H1 (cell line): Measurements from ENCODE around the gene ZPBP. TPM values are rescaled to one million over a fixed set of nuclear protein-coding genes. Genes with fewer than 3 reads are reported as not detected.

ENCODE experiments used
- CTCF ChIA-PET: fragments of 300-600 bp; sonication (Branson Sonifier 250); formaldehyde crosslinking; loops from one replicate; lab custom pipeline; 2021; ENCODE audit not compliant: partially characterized antibody; lab: Charles Lee
- POLR2A ChIA-PET: fragments of 300-600 bp; sonication (Branson Sonifier 250); formaldehyde crosslinking; loops from one replicate; lab custom pipeline; 2021; ENCODE audit warnings: inconsistent platforms; ENCODE audit not compliant: partially characterized antibody; lab: Charles Lee
- DNase-seq, 2 experiments: peaks; one replicate each; pipeline versions ENCODE4 v3.0.0 to v3.0.0-alpha.2; 2010 to 2022; ENCODE audit warnings: low spot score in 2 of 2, low read depth in 1 of 2, mixed read lengths in 1 of 2
- FAIRE-seq: peaks from 2 replicates; lab custom pipeline; 2011; peaks lifted over from hg19 to GRCh38; lab: Jason Lieb, UNC
- H2AFZ ChIP-seq: 2 replicates; pipeline ENCODE4 v1.8.1; 2012; ENCODE audit warnings: low read length, inconsistent platforms
- H2AK5ac ChIP-seq: 2 replicates; pipeline ENCODE4 v1.6.1; 2013; ENCODE audit warnings: low read depth, low read length
- H2BK120ac ChIP-seq: replicated peaks from 2 replicates; pipeline ENCODE3; 2013; ENCODE audit warnings: low read depth, low read length, inconsistent platforms
- H2BK12ac ChIP-seq: 2 replicates; pipeline ENCODE4 v1.6.1; 2013; ENCODE audit warnings: low read depth, low read length
- H2BK15ac ChIP-seq: 2 replicates; pipeline ENCODE4 v1.6.1; 2013; ENCODE audit warnings: low read length
- H2BK20ac ChIP-seq: 2 replicates; pipeline ENCODE4 v1.6.1; 2013; ENCODE audit warnings: low read length
- H2BK5ac ChIP-seq: 2 replicates; pipeline ENCODE4 v1.6.1; 2013; ENCODE audit warnings: low read depth, low read length
- H3K14ac ChIP-seq: 2 replicates; pipeline ENCODE4 v1.6.1; 2013; ENCODE audit warnings: inconsistent platforms; ENCODE audit not compliant: insufficient read length
- H3K18ac ChIP-seq: 2 replicates; pipeline ENCODE4 v1.6.1; 2013; ENCODE audit warnings: low read length; ENCODE audit errors: extremely low read depth
- H3K23ac ChIP-seq: 2 replicates; pipeline ENCODE4 v1.6.1; 2013; ENCODE audit warnings: inconsistent platforms; ENCODE audit not compliant: insufficient read length
- H3K23me2 ChIP-seq: 2 replicates; pipeline ENCODE4 v1.6.1; 2013; ENCODE audit warnings: low read depth, low read length
- H3K27ac ChIP-seq: 2 replicates; pipeline ENCODE4 v1.6.1; 2011; ENCODE audit warnings: low read depth, low read length, inconsistent platforms
- H3K27me3 ChIP-seq, 4 experiments: replicated peaks in 1 of 4; 1 replicate in 1 of 4; 2 replicates in 3 of 4; pipeline versions ENCODE4 v1.6.1 to v1.8.1; 2011 to 2013; ENCODE audit warnings: low read length in 3 of 4, mild to moderate bottlenecking in 3 of 4, inconsistent platforms in 2 of 4, mixed read lengths in 2 of 4, moderate library complexity in 1 of 4; ENCODE audit not compliant: control insufficient read depth in 3 of 4, insufficient read depth in 3 of 4; ENCODE audit errors: extremely low read depth in 1 of 4
- H3K36me3 ChIP-seq, 4 experiments: 2 replicates each; pipeline versions ENCODE4 v1.6.1 to v1.8.1; 2011 to 2013; ENCODE audit warnings: mild to moderate bottlenecking in 4 of 4, low read length in 3 of 4, moderate library complexity in 2 of 4, control low read depth in 1 of 4, inconsistent platforms in 1 of 4; ENCODE audit not compliant: insufficient read depth in 4 of 4, control insufficient read depth in 2 of 4
- H3K4ac ChIP-seq: replicated peaks from 2 replicates; pipeline ENCODE3; 2013; ENCODE audit warnings: low read length, low read depth, mixed read lengths, inconsistent platforms; ENCODE audit not compliant: insufficient read length
- H3K4me1 ChIP-seq, 4 experiments: replicated peaks in 1 of 4; 1 replicate in 1 of 4; 2 replicates in 3 of 4; pipeline versions ENCODE4 v1.6.1 to v1.8.1; 2011 to 2013; ENCODE audit warnings: low read length in 3 of 4, inconsistent platforms in 2 of 4, mixed read lengths in 1 of 4; ENCODE audit not compliant: insufficient read depth in 4 of 4, control insufficient read depth in 3 of 4
- H3K4me2 ChIP-seq, 2 experiments: 2 replicates each; pipeline versions ENCODE4 v1.6.1 to v1.8.1; 2011 to 2013; ENCODE audit warnings: low read depth in 2 of 2, low read length in 2 of 2, control low read depth in 1 of 2, inconsistent platforms in 1 of 2, mild to moderate bottlenecking in 1 of 2; ENCODE audit not compliant: insufficient read depth in 1 of 2
- H3K4me3 ChIP-seq, 4 experiments: fragments of 200-600, 300-600 bp in 1 of 4; sonication (generic), shearing (Covaris generic), sonication (Bioruptor Twin) in 1 of 4; 2 replicates each; pipeline versions ENCODE4 v1.5.1 to v1.8.1; 2011 to 2016; ENCODE audit warnings: low read length in 4 of 4, low read depth in 3 of 4, control low read depth in 2 of 4, inconsistent platforms in 2 of 4, mild to moderate bottlenecking in 2 of 4, mixed read lengths in 1 of 4, moderate library complexity in 1 of 4; ENCODE audit not compliant: insufficient read depth in 2 of 4; ENCODE audit errors: extremely low read depth in 1 of 4
- H3K56ac ChIP-seq: replicated peaks from 2 replicates; pipeline ENCODE3; 2013; ENCODE audit warnings: low read depth, mild to moderate bottlenecking, mixed read lengths, low read length, inconsistent platforms; ENCODE audit not compliant: insufficient read length
- H3K79me1 ChIP-seq: 2 replicates; pipeline ENCODE4 v1.6.1; 2013; ENCODE audit warnings: low read depth, low read length, control low read depth
- H3K79me2 ChIP-seq, 2 experiments: 2 replicates each; pipeline versions ENCODE4 v1.6.1 to v1.8.1; 2012 to 2013; ENCODE audit warnings: low read length in 2 of 2, mild to moderate bottlenecking in 2 of 2, inconsistent platforms in 1 of 2; ENCODE audit not compliant: insufficient read depth in 2 of 2, control insufficient read depth in 1 of 2
- H3K9ac ChIP-seq, 4 experiments: replicated peaks in 1 of 4; 1 replicate in 1 of 4; 2 replicates in 3 of 4; pipeline versions ENCODE4 v1.6.1 to v1.8.1; 2011 to 2013; ENCODE audit warnings: low read depth in 3 of 4, low read length in 3 of 4, control low read depth in 2 of 4, mild to moderate bottlenecking in 2 of 4, moderate library complexity in 2 of 4, inconsistent platforms in 1 of 4; ENCODE audit errors: extremely low read depth in 1 of 4
- H3K9me3 ChIP-seq, 2 experiments: 2 replicates each; pipeline versions ENCODE4 v1.6.1 to v1.8.1; 2012 to 2013; ENCODE audit warnings: mild to moderate bottlenecking in 2 of 2, moderate library complexity in 2 of 2, control low read depth in 1 of 2, inconsistent platforms in 1 of 2, low read depth in 1 of 2, low read length in 1 of 2, mixed read lengths in 1 of 2; ENCODE audit not compliant: insufficient read depth in 2 of 2
- H4K20me1 ChIP-seq, 2 experiments: replicated peaks in 1 of 2; 2 replicates each; pipeline versions ENCODE3 to v1.8.1; 2011 to 2013; ENCODE audit warnings: inconsistent platforms in 2 of 2, low read length in 2 of 2, mild to moderate bottlenecking in 1 of 2; ENCODE audit not compliant: insufficient read depth in 2 of 2, control insufficient read depth in 1 of 2
- H4K5ac ChIP-seq: 2 replicates; pipeline ENCODE4 v1.6.1; 2013; ENCODE audit warnings: low read length, low read depth, mixed read lengths, inconsistent platforms; ENCODE audit not compliant: insufficient read length
- H4K8ac ChIP-seq: 2 replicates; pipeline ENCODE4 v1.8.0; 2013; ENCODE audit warnings: mild to moderate bottlenecking, moderate library complexity, low read length, inconsistent platforms; ENCODE audit not compliant: insufficient read depth; ENCODE audit errors: extremely low read depth
- H4K91ac ChIP-seq: replicated peaks from 2 replicates; pipeline ENCODE3; 2013; ENCODE audit warnings: low read length, mixed read lengths, inconsistent platforms; ENCODE audit not compliant: insufficient read length
- ASH2L ChIP-seq: fragments of 200-600, 300-600 bp; sonication (generic); IDR thresholded peaks from one replicate; pipeline ENCODE4 v1.7.1; 2017; ENCODE audit warnings: low read length
- BCL11A ChIP-seq, 2 experiments: IDR thresholded peaks; one replicate each; pipeline ENCODE4 v1.6.1; 2011; ENCODE audit warnings: low read depth in 2 of 2, low read length in 2 of 2, mild to moderate bottlenecking in 2 of 2
- CBX5 ChIP-seq: fragments of 300-800, 300-1000 bp; sonication (generic); IDR thresholded peaks from 2 replicates; pipeline ENCODE4 v1.7.1; 2016; ENCODE audit warnings: antibody characterized with exemption, low read length, low read depth
- EP300 ChIP-seq, 2 experiments: IDR thresholded peaks; 1 replicate in 1 of 2; 2 replicates in 1 of 2; pipeline ENCODE4 v1.6.1; 2011 to 2012; ENCODE audit warnings: low read depth in 2 of 2, low read length in 2 of 2, mild to moderate bottlenecking in 2 of 2, borderline replicate concordance in 1 of 2, inconsistent platforms in 1 of 2, moderate library complexity in 1 of 2
- KDM1A ChIP-seq: fragments of 200-600, 300-600 bp; sonication (generic); IDR thresholded peaks from 2 replicates; pipeline ENCODE4 v1.7.1; 2016; ENCODE audit warnings: mild to moderate bottlenecking, low read length, borderline replicate concordance
- RBBP5 ChIP-seq: IDR thresholded peaks from 2 replicates; pipeline ENCODE4 v1.7.1; 2012; ENCODE audit warnings: low read depth, mild to moderate bottlenecking, inconsistent platforms, low read length, moderate library complexity, borderline replicate concordance
- RFX5 ChIP-seq: IDR thresholded peaks from 2 replicates; pipeline ENCODE4 v1.6.1; 2011; ENCODE audit warnings: low read depth, low read length, improper control_type of control experiment, borderline replicate concordance
- RXRA ChIP-seq: IDR thresholded peaks from 2 replicates; pipeline ENCODE4 v1.6.1; 2011; ENCODE audit warnings: low read depth, mild to moderate bottlenecking, low read length, moderate library complexity; ENCODE audit not compliant: insufficient read depth
- TBP ChIP-seq: IDR thresholded peaks from 2 replicates; pipeline ENCODE4 v1.6.1; 2011; ENCODE audit warnings: low read depth, low read length, improper control_type of control experiment
- ZNF274 ChIP-seq: IDR thresholded peaks from 2 replicates; pipeline ENCODE4 v1.7.0; 2012; ENCODE audit warnings: low read length, borderline replicate concordance; ENCODE audit errors: extremely low read depth
- WGBS, 2 experiments: shearing (Covaris generic) in 1 of 2; methylation state at CpG; one replicate each; pipeline versions ENCODE4 v1.1.6 to v1.1.7; 2013 to 2015; ENCODE audit warnings: low lambda C conversion rate in 2 of 2, mixed read lengths in 2 of 2, inconsistent platforms in 1 of 2, low coverage in 1 of 2, missing lambda C conversion rate in 1 of 2; ENCODE audit not compliant: insufficient replicate concordance in 2 of 2, insufficient coverage in 1 of 2, insufficient read length in 1 of 2; ENCODE audit errors: extremely low coverage in 1 of 2, missing lambda C conversion rate in 1 of 2; 5-methylcytosine and 5-hydroxymethylcytosine counted together
- polyA plus RNA-seq, 7 experiments: library from polyadenylated mRNA; depleted of rRNA in 3 of 7; stranded (reverse) in 5 of 7; unstranded in 2 of 7; fragments of >200 nt in 5 of 7; fragments of 200-250 nt in 2 of 7; gene quantifications; 1 replicate in 5 of 7; 2 replicates in 1 of 7; 4 replicates in 1 of 7; pipeline versions ENCODE4 v1.2.1 to v1.2.3, GENCODE V29; 2011 to 2013; ENCODE audit warnings: missing spikeins in 2 of 7, mixed read lengths in 2 of 7
- total RNA-seq: library from RNA; stranded (reverse); fragmentation: NEBNext Ultra II Directional; extraction: Animal tissue kit (Norgen Biotek cat#: 25700); gene quantifications from 2 replicates; pipeline ENCODE4 v1.2.1, GENCODE V29; 2021
- TF ChIP-seq, protein P1 (sequence below), 3 experiments: IDR thresholded peaks; 1 replicate in 2 of 3; 2 replicates in 1 of 3; pipeline versions ENCODE4 v1.5.1 to v1.6.1; 2011; ENCODE audit warnings: low read length in 3 of 3, mild to moderate bottlenecking in 3 of 3, inconsistent platforms in 2 of 3, low read depth in 1 of 3, moderate library complexity in 1 of 3; ENCODE audit not compliant: insufficient read depth in 1 of 3; ENCODE audit errors: control extremely low read depth in 1 of 3

The ZPBP gene
- total and polyA plus RNA-seq, 2 of the 8 experiments (the other 6 are each of a cell fraction or from before 2014, with no cell fraction given): not detected

DNA sequence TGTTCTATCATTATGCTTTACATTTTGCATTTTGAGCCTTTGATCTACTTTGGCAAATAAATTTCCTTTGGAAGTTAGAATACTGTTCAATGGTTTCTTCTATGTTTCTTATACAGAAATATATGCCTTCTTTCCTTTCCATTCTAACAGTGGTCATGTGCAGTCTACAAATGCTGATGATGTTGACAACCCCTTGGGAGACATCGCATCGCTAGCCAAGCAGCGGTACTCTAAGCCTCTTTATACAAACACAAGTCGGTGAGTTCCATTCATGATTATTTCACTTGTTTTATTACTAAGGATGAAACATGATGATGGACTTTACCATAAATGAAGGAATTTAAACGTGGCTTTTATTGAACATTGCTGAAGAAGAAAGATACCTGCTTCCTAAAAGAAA is 48.1 kb upstream of the ZPBP start:
- Histone ChIP-seq H3K27ac (no peak overlapping the region), H2BK12ac (no peak overlapping the region), H3K4me1 (no peaks in the 10 kb centered on the region), H3K4me2 (no peak overlapping the region), H4K91ac (no peak overlapping the region), H3K36me3 (no peaks in the 10 kb centered on the region), H2AFZ (no peak overlapping the region), H3K23me2 (no peaks in the 10 kb centered on the region), H3K27me3 (no peaks in the 10 kb centered on the region), H3K14ac (no peak overlapping the region), H3K4ac (no peak overlapping the region), H4K8ac (no peak overlapping the region), H2BK15ac (no peak overlapping the region), H3K9ac (no peak overlapping the region), H3K9me3 (no peaks in the 10 kb centered on the region), H3K79me2 (no peaks in the 10 kb centered on the region), H2AK5ac (no peak overlapping the region), H2BK5ac (no peak overlapping the region), H3K56ac (no peak overlapping the region), H3K79me1 (no peaks in the 10 kb centered on the region), H4K20me1 (no peaks in the 10 kb centered on the region), H3K4me3 (no peak overlapping the region), H3K18ac (no peak overlapping the region), H4K5ac (no peak overlapping the region), H3K23ac (no peak overlapping the region), H2BK120ac (no peak overlapping the region), H2BK20ac (no peak overlapping the region)
- ChIA-PET POLR2A (no interaction called here), CTCF (interaction anchor here (0.6 to 3.0 kb wide), 3 partner anchors 22 to 56 kb away, joined by 3 to 13 read pairs (median 3); no protein-coding TSS in a partner anchor)
- WGBS, 2 experiments: 89% methylated on average over 5 of the region's 5 CpGs; no CpG with 5 or more reads in 1 of the 2 experiments
- DNase-seq (no peak), FAIRE-seq (no peak)
- TF ChIP-seq CBX5 (no peak), BCL11A (IDR thresholded peaks at IDR 0.05; ENCODE audit: low read depth in 2 of 2, low read length in 2 of 2) (no peak), EP300 (IDR thresholded peaks at IDR 0.05; ENCODE audit: borderline replicate concordance in 1 of 2, low read depth in 2 of 2, low read length in 2 of 2) (no peak), KDM1A (no peak), ZNF274 (no peak), RBBP5 (no peak), TBP (no peak), ASH2L (no peak), RXRA (no peak), RFX5 (no peak)
- TF ChIP-seq, protein P1, sequence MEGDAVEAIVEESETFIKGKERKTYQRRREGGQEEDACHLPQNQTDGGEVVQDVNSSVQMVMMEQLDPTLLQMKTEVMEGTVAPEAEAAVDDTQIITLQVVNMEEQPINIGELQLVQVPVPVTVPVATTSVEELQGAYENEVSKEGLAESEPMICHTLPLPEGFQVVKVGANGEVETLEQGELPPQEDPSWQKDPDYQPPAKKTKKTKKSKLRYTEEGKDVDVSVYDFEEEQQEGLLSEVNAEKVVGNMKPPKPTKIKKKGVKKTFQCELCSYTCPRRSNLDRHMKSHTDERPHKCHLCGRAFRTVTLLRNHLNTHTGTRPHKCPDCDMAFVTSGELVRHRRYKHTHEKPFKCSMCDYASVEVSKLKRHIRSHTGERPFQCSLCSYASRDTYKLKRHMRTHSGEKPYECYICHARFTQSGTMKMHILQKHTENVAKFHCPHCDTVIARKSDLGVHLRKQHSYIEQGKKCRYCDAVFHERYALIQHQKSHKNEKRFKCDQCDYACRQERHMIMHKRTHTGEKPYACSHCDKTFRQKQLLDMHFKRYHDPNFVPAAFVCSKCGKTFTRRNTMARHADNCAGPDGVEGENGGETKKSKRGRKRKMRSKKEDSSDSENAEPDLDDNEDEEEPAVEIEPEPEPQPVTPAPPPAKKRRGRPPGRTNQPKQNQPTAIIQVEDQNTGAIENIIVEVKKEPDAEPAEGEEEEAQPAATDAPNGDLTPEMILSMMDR (IDR thresholded peaks at IDR 0.05; ENCODE audit: control extremely low read depth in 1 of 3, insufficient read depth in 1 of 3, low read depth in 1 of 3, low read length in 3 of 3): no peak
